Tibial artery (tissue), 4 donors: ENCODE results near the gene VSX1.

Source experiments
- DNase-seq, 2 donors: peaks; one replicate each; pipeline ENCODE4 v3.0.0-alpha.2; 2019
- H3K27ac ChIP-seq, 2 donors: fragments of 200-600 bp; sonication (generic) in 1 of 2; 1 replicate in 1 of 2; 2 replicates in 1 of 2; pipeline ENCODE4 v1.5.1; 2018 to 2019; ENCODE audit warnings: mild to moderate bottlenecking in 1 of 2
- H3K27me3 ChIP-seq, 2 donors: fragments of 200-600 bp; sonication (generic) in 1 of 2; one replicate each; pipeline versions ENCODE4 v1.5.1 to v1.6.0; 2016 to 2019
- H3K36me3 ChIP-seq, 3 donors: fragments of 200-600 bp; sonication (generic) in 2 of 3; one replicate each; pipeline ENCODE4 v1.5.1; 2016 to 2019; ENCODE audit warnings: mild to moderate bottlenecking in 2 of 3
- H3K4me1 ChIP-seq, 4 donors: fragments of 200-600 bp; sonication (generic) in 2 of 4; 1 replicate in 3 of 4; 2 replicates in 1 of 4; pipeline ENCODE4 v1.5.1; 2016 to 2019
- H3K4me3 ChIP-seq, 2 donors: fragments of 200-600 bp; sonication (generic) in 1 of 2; 1 replicate in 1 of 2; 2 replicates in 1 of 2; pipeline ENCODE4 v1.5.1; 2018 to 2019; ENCODE audit warnings: mild to moderate bottlenecking in 2 of 2
- H3K9me3 ChIP-seq, 3 donors: fragments of 200-600 bp; sonication (generic) in 1 of 3; one replicate each; pipeline ENCODE4 v1.5.1; 2016 to 2019
- intact Hi-C: fragments of 100-400 bp; cut with DNase I; formaldehyde crosslinking; loops from one replicate; pipeline ENCODE4 v1.15.0; 2023; ENCODE audit warnings: low total_unique reads
- TF ChIP-seq, protein P1 (sequence below), 2 experiments: fragments of 200-600 bp in 1 of 2; fragments of 450-650 bp in 1 of 2; IDR thresholded peaks; one replicate each; pipeline ENCODE4 v1.5.1; 2017 to 2019; ENCODE audit warnings: antibody characterized with exemption in 2 of 2, mild to moderate bottlenecking in 1 of 2, moderate library complexity in 1 of 2

Gene VSX1

GRCh38 chr20:25070821-25071473 lies 11.0 kb downstream of the VSX1 start:
- Histone ChIP-seq H3K27ac (no peak overlapping the region), H3K4me1 (no peaks in the 10 kb centered on the region), H3K4me3 (no peak overlapping the region), H3K36me3 (no peaks in the 10 kb centered on the region), H3K9me3 (no peaks in the 10 kb centered on the region), H3K27me3 (peaks cover 0 to 48% of the 10 kb centered on the region in 2 donors)
- TF ChIP-seq, protein P1, sequence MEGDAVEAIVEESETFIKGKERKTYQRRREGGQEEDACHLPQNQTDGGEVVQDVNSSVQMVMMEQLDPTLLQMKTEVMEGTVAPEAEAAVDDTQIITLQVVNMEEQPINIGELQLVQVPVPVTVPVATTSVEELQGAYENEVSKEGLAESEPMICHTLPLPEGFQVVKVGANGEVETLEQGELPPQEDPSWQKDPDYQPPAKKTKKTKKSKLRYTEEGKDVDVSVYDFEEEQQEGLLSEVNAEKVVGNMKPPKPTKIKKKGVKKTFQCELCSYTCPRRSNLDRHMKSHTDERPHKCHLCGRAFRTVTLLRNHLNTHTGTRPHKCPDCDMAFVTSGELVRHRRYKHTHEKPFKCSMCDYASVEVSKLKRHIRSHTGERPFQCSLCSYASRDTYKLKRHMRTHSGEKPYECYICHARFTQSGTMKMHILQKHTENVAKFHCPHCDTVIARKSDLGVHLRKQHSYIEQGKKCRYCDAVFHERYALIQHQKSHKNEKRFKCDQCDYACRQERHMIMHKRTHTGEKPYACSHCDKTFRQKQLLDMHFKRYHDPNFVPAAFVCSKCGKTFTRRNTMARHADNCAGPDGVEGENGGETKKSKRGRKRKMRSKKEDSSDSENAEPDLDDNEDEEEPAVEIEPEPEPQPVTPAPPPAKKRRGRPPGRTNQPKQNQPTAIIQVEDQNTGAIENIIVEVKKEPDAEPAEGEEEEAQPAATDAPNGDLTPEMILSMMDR (IDR thresholded peaks at IDR 0.05): no peak
- no peak for DNase-seq
- intact Hi-C loops: no loop called here

- Histone ChIP-seq H3K9me3 (no peaks in the 10 kb centered on the region), H3K27me3 (peaks cover 0 to 40% of the 10 kb centered on the region in 2 donors), H3K4me3 (no peak overlapping the region), H3K36me3 (no peaks in the 10 kb centered on the region), H3K4me1 (peaks cover 0 to 4% (median 0%) of the 10 kb centered on the region in 4 donors), H3K27ac (no peak overlapping the region)
- TF ChIP-seq, protein P1 (IDR thresholded peaks at IDR 0.05): no peak
- intact Hi-C loops: loop anchor here (10.0 kb wide), 1 partner anchor 327 kb away; the partner anchor contains the start of gene ABHD12
- no peak for DNase-seq
Observed at GRCh38 chr20:25067102-25067987, 14.6 kb downstream of the VSX1 start.

DNA sequence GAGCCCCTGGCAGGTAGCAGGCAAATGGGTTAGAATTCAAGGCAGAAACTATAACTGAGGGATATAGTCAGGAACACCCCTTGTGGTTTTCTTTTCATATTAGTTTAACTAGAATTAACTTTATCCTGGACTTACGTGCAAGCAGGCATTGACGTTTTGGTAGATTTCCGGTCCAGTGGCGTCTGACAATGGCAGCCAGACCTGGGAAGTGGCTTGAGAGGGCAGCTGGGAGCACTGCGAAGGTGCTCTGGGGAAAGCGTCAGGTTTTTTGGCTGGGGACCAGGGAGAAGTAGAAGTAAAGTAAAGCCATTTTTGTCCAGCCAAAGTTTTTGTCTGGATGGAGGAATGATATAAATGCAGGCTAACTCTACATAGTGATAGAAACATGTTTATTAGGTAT lies 15.6 kb downstream of the VSX1 start:
- H3K27me3 ChIP-seq: peaks cover 0 to 32% of the 10 kb centered on the region in 2 donors
- intact Hi-C loops: loop anchor here (10.0 kb wide), 1 partner anchor 328 kb away; the partner anchor contains the start of gene ABHD12
- H3K4me1 ChIP-seq: peaks cover 0 to 4% (median 0%) of the 10 kb centered on the region in 4 donors
- H3K27ac ChIP-seq: no peak overlapping the region
- DNase-seq: peak in 1 of 2 donors; percentile 56
- H3K36me3 ChIP-seq: no peaks in the 10 kb centered on the region
- TF ChIP-seq, protein P1 (IDR thresholded peaks at IDR 0.05): no peak
- H3K9me3 ChIP-seq: no peaks in the 10 kb centered on the region
- H3K4me3 ChIP-seq: no peak overlapping the region

DNA sequence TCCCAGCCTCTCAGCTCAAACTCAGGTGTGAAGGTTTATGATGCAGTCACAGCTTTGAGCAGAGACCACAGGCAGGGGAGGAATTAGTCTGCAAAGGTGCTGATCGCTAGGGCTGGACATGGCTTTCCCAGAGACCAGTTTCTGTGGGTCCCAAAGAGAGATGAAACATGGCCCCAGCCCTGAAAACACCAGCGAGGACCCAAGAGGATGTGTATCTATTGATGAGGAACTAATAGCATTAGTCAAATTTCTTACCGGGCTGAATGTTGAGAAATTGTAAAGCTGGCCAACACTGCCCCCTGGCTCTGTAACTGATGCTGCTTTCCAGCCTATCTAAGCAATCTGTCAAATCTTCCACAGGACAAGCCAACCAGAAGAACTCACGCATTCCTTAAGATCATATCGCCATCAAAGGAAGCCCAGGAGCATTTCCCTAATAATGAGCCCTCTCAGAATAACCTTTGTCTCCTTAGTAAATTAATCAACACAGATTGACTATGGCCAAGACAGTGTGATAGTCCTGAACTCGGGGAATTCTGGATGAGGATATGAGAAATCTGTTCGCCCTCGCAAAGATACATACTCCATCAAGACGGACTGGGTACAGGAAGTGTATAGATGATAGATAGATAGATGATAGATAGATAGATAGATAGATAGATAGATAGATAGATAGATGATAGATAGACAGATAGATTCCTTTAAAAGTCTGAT lies 16.2 kb downstream of the VSX1 start:
- DNase-seq: peak; percentile 58 to 77
- Histone ChIP-seq H3K9me3 (no peaks in the 10 kb centered on the region), H3K27ac (no peak overlapping the region), H3K4me3 (no peak overlapping the region), H3K36me3 (no peaks in the 10 kb centered on the region), H3K4me1 (peaks cover 0 to 4% (median 0%) of the 10 kb centered on the region in 4 donors), H3K27me3 (peaks cover 0 to 27% of the 10 kb centered on the region in 2 donors)
- TF ChIP-seq, protein P1 (IDR thresholded peaks at IDR 0.05): peak; percentile 81 to 95
- intact Hi-C loops: loop anchor here (1.0 to 10.0 kb wide), 2 partner anchors 72 to 329 kb away; partner anchors contain the start of gene ABHD12

- H3K27ac ChIP-seq: no peak overlapping the region
- DNase-seq: peak in 1 of 2 donors; percentile 47
- no peak overlapping the region for H3K4me3 ChIP-seq
- intact Hi-C loops: loop anchor here (1.0 to 10.0 kb wide), 2 partner anchors 72 to 330 kb away; partner anchors contain the start of gene ABHD12
- H3K4me1 ChIP-seq: peaks cover 0 to 4% (median 0%) of the 10 kb centered on the region in 4 donors
- H3K27me3 ChIP-seq: peaks cover 0 to 23% of the 10 kb centered on the region in 2 donors
- no peaks in the 10 kb centered on the region for H3K9me3 ChIP-seq
- TF ChIP-seq, protein P1 (IDR thresholded peaks at IDR 0.05): no peak
- no peaks in the 10 kb centered on the region for H3K36me3 ChIP-seq
Observed at GRCh38 chr20:25065072-25065624, 16.8 kb downstream of the VSX1 start.
